Stimulated activated CD4-positive, alpha-beta T cell treated with anti-CD3 and anti-CD28 coated beads, Interleukin-15, amount 100 ng/mL, for 24 hours (primary cell): ENCODE results near the gene PLPP3.
"Not testable (repeated sequence)": the region's sequence is repeated elsewhere in the genome, so short reads cannot be mapped to it uniquely, and the experiment has no call there.

Source experiments
- DNase-seq: peaks from one replicate; pipeline ENCODE4 v3.0.0-alpha.2; 2020

Gene PLPP3

DNA sequence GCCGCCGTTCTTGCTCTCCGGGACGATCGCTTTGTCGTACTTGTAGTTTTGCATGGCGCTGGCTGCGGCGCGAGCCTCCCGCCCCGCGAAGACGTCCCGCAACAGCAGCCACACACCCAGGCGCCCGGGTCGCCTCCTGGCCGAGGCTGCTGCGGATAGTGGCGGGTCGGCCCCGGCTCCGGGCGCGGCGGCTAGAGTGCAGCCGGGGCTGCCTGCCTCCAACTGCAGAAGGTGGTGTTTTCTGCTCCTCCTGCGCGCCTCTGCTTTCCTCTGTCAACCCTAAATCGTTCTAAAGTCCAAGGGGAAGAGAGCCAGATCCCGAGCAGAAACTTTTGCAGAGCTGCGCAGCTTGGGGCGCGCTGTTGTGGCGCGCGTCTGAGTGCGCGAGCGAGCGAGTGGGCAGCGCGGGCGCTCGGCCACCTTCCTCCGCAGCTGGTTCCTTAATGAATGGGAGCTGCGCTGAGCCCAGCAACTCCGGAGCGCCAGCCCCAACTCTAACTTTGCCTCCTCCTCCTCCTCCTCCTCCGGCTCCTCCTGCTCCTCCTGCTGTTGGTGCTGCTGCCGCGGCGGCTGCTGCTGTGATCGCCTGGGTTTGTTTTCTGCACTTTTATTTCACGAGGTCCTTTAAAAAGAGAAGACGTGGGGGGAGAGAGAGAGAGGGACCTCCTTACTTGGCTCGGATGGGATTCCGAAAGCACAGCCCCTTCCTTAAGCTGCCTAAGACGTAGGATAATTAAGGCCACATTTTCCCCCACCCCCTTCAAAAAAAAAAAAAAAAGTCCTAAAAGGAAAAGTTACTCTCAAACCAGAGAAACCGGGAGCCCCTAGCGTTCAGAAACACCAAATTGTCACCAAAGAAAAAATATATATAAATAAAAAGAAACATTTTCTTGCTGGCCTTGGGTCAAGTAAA, at the start of gene PLPP3:
TSS of gene PLPP3 (minus strand) at position 601 of the 913 bp plus-strand sequence. CDS start at position 54, 547 bp downstream.
- peak; percentile 30 for DNase-seq

GRCh38 chr1:56627636-56628039, 48.3 kb upstream of the PLPP3 start:
- DNase-seq, result no peak

DNA sequence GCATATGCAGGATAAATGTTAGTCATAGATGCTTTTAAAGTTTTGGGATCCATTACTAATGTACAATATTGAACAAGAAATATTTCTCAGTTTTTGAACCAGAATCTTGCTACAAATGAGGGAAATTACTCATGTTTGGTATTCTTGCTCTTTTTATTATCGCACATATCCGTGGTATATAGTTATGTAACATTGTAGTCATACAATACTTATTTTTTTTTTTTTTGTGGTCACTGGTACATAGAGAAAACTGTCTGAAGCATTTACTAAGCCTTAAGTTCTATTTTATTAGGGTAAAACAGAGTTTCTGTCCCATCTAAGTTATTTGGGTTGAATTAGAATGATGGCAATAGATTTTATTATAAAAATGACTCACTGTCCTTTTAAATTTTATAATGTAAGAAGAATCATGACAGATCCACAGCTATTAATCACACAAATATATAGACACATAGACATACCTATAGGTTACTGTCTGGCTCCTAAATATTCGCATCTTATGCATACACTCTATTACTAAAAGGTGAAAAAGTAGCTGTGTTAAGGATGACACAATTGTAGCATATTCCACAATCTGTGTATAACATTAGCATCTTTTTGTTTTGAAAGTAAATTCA, 47.8 kb upstream of the PLPP3 start:
- DNase-seq, result no peak

- no peak for DNase-seq
Measured at GRCh38 chr1:56626546-56626945, 47.2 kb upstream of the PLPP3 start.

GRCh38 chr1:56625819-56626440, 46.6 kb upstream of the PLPP3 start:
- DNase-seq, result no peak

- no peak for DNase-seq
Measured at GRCh38 chr1:56617141-56617540, 37.8 kb upstream of the PLPP3 start.

DNA sequence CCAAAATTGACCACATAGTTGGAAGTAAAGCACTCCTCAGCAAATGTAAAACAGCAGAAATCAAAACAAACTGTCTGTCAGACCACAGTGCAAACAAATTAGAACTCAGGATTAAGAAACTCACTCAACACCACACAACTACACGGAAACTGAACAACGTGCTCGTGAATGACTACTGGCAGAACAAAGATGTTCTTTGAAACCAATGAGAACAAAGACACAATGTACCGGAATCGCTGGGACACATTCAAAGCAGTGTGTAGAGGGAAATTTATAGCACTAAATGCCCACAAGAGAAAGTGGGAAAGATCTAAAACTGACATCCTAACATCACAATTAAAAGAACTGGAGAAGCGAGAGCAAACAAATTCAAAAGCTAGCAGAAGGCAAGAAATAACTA, 31.4 kb upstream of the PLPP3 start:
- not testable (repeated sequence) for DNase-seq

DNA sequence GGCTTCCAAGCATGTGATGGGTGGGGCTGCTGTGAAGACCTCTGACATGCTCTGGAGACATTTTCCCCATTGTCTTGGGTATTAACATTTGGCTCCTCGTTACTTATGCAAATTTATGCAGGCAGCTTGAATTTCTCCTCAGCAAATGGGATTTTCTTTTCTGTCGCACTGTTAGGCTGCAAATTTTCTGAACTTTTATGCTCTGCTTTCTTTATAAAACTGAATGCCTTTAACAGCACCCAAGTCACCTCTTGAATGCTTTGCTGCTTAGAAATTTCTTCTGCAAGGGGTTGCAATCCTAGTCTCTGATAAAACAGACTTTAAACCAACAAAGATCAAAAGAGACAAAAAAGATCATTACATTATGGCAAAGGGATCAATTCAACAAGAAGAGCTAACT, 30.7 kb upstream of the PLPP3 start:
- DNase-seq, result not testable (repeated sequence)

DNA sequence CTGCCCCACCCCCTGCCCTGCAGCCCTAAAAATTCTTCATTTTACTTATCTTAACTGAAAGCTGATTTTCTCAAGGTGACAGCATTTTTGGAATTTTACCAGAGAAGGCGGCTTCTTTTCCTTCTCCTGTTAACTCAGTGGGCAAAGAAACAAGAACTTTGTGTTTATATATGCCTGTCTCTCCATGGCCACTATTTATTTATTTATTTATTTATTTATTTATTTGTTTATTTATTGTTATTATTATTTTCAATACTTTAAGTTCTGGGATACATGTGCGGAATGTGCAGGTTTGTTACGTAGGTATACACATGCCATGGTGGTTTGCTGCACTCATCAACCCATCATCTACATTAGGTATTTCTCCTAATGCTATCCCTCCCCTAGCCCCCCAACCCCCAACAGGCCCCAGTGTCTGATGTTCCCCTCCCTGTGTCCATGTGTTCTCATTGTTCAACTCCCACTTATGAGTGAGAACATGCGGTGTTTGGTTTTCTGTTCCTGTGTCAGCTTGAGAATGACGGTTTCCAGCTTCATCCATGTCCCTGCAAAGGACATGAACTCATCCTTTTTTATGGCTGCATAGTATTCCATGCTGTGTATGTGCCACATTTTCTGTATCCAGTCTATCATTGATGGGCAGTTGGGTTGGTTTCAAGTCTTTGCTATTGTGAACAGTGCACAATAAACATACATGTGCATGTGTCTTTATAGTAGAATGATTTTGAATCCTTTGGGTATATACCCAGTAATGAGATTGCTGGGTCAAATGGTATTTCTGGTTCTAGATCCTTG, 16.2 kb upstream of the PLPP3 start:
- not testable (repeated sequence) for DNase-seq

- no peak for DNase-seq
Measured at GRCh38 chr1:56591909-56592308, 12.5 kb upstream of the PLPP3 start.

- no peak for DNase-seq
Measured at GRCh38 chr1:56590520-56591011, 11.2 kb upstream of the PLPP3 start.

DNA sequence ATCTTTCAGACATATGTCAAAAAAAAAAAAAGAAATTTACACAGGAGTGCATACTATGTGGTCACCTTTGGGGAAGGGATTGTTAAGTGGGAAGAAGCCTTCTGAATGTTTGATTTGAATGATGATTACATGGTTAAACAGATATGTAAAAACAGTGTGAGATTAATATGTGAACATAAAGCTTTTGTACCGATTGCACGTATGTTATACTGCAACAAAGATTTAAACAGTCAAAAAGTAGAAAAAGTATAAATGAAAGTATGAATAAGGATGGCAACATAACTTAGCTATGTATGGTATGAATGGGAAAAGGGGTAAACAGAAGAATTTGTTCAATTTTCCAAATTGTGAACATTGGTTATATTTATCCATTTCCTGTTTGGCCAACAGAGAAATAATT, 10.0 kb upstream of the PLPP3 start:
- DNase-seq, result no peak

GRCh38 chr1:56586502-56586901, 7.1 kb upstream of the PLPP3 start:
- no peak for DNase-seq

GRCh38 chr1:56585985-56586384, 6.6 kb upstream of the PLPP3 start:
- no peak for DNase-seq

DNA sequence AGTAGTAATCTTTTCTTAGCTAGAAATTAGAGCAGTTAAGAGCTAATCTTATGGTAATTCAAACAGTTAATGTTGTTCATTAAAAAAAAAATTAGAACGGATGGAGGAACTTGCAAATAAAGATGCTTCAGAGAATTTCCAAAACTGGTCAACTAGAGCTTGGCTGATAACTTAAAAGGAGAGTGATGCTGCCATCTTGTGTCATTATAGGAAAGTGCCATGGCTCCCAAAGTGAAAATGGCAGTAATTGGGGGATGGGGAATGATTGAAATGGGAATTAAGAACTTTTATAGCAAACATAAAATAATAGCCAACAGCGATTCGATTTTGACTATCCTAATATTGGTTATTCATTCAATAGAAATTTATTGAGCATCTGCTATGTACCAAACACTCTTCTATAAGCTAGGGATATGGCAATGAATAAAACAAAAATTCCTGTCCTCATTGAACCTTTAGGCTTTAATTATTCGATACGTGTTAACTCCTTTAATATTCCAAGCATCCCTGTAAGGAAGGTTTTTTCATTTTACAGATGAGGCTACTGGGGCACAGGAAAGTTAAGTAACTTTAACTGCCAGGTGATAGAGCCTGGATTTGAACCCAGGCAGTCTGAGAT, 5.7 kb upstream of the PLPP3 start:
- DNase-seq, result no peak

GRCh38 chr1:56583957-56584468, 4.7 kb upstream of the PLPP3 start:
- DNase-seq, result no peak

GRCh38 chr1:56580771-56581170, 1.4 kb upstream of the PLPP3 start:
- no peak for DNase-seq

DNA sequence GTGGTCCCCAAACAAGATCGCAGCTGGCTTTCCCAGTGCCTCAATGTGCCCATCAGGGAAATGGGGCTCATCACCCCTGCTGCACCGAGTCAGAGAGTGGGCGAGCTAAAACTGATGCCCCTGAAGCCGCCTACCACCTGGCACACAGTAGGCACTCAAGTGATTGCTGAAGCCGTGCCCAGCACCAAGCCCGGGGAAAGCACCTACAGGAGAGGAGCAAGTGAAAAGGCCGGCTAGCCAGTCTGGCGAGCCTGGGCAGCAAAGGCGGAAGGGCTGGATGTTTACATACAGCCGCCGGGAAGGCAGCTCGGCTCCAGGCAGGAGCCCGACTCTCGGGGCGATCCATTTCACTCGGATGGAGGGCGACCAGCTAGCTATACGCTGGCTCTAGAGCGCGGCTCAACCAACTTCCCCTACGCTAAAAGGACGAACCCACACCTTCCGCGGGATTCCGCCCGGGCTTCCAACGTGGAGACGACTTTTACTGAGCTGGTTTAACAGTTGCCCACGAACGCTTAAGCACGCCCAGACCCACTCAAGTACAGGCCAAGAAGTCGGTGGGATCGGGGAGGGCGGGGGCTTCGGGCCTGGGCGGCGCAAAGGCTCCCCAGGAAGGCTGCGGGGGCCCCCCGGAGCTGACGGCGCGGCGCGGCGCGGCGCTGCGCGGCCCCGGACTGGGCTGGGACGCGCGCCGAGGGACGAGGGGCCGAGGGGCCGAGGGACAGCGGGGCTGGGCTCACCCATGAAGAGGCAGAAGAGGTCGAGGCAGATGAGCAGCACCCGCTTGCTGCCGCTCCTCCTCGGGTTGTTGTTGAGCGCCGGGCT, 1.0 kb downstream of the PLPP3 start:
- DNase-seq, result peak; percentile 14

DNA sequence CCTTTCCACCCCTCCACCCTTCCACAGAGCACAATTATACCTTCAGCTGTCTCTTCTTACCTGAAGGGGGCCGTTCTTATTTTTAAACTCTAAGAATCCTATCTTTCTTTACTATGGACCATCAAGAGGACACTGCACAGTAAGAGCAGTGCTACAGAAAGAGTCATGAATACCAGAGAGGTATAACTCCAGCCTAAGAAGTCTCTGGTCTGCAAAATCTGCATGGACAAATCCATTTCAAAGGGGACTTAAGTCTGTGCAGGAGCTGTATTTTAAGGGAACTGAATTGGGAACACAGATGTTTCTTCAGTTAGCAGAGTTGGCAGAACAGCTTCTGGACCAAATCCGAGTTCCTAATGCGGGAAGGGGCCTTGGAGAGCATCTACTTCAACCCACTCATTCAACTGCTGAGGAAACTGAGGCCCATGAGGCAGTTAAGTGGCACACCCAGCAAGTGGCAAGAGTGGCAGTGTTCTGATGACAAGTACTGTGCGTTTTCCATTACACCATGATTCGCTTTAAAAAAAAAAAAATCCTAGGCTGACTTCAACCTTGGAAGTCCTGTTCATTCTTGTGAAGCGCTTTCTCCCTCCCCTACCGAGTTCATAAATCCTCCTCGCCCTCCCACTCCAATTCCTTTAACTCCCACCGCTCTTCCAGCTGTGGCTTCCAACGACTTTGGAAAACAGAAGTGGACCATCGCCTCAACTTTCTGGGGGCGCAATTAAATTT, 1.8 kb downstream of the PLPP3 start:
- no peak for DNase-seq

DNA sequence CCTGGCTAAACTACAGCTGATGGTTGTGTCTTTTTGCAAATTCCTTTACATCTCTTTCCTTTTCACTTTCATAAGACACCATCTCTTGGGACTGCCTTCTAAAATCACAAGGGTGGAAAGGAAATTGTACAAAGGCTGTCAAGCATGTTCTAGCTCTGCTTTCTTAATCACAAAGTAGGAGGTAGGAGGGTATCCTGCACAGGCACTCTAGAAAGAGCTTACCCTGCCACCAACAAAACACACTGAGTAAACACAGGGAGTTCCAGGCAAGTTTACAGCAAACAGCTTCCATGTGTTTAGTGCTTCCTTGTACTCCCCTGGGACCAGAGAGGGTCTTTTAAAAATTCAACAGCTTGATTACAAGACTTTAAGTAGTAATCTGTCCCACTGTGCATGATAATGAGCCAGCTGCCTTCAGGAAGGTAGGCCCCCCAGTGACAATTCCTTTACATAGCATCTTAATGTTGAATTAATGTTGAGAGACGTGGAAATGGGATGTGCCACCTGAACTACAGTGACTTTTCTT, 2.4 kb downstream of the PLPP3 start:
- no peak for DNase-seq
